Fibroblast of upper back skin (primary cell): ENCODE results near the gene PRAMEF9.
"Not testable (repeated sequence)": the region's sequence is repeated elsewhere in the genome, so short reads cannot be mapped to it uniquely, and the experiment has no call there.

Source experiments
- DNase-seq: peaks from one replicate; pipeline ENCODE4 v3.0.0-alpha.2; 2013

PRAMEF9 gene

DNA sequence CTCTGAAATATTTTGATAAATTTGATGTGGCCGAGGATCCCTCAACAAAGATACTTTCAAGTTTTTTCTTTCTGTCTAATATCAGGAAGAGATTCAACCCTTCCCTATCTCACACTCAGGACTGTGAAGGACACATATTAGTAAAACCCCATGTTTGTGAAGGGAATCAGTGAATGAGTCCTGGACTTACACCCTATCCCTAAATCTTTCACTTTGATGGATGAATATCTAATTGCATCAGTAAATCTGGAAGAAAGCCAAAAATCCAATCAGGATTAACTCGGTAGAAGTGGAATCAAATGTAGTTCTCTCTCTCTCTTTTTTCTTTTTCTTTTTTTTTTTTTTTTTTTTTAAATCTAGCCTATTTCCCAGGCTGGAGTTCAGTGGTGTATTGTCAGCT, at the start of gene PRAMEF9:
PRAMEF9 (plus strand) TSS at position 301 of the 400 bp plus-strand sequence. CDS start 3,433 bp downstream, outside the sequence.
- not testable (repeated sequence) for DNase-seq

DNA sequence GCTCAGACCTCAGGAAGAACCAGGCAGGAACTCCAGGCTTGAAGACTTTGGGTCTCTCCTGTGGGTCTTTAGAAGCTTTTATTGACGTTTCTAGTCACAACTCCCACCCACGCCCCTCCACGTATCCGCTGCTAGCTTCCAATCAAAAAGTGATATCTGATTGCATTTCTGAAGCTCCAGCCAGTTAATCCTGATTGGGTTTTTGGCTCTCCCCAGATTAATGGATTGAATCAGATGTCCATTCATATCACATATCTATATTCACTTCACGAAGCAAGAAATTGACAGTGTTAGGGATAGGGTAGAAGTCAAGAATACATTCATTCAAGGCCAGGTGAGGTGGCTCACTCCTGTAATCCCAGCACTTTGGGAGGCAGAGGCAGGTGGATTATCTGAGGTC, 15.7 kb upstream of the PRAMEF9 start, which contains the start of gene PRAMEF26:
PRAMEF26 (minus strand) TSS at position 101 of the 400 bp plus-strand sequence. CDS start 2,914 bp downstream, outside the sequence.
- DNase-seq: not testable (repeated sequence)

DNA sequence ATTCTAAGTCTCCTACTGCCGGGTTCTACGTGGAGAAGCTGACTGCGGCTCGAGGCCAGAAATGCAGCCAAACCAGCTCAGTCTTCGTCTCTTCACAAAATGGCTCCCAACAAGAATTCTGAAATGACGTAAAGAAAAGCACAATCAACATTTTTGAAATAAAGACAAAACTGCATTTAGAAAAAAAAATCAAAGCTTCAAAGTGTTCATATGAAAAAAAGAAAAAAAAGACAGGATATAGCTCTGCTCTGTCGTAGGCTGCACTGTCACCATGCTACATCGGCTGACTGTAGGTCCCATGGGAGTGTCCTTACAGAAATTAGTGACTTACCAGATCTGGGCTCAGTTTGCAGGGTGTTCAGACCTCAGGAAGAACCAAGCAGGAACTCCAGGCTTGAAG, 6.1 kb upstream of the PRAMEF9 start, which contains the start of gene HNRNPCL4:
HNRNPCL4 (minus strand) TSS at position 101 of the 400 bp plus-strand sequence. CDS start 164 bp downstream, outside the sequence.
- not testable (repeated sequence) for DNase-seq

DNA sequence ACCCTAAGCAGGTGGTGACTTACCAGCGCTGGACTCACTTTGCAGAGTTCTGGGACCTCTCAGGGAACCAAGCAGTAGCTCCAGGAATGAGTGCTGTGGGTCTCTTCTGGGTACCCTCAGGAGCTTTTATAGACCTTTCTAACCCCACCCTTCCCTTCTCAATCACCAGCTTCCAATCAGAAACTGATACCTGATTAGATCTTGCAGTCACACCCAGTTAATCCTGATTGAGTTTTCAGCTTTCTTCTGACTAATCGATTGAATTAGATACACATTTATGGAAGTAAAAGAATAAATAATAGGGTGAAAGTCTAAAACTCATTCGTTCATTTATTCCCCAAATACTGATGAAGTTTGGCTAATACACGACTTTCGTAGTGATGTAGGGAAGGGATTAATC, 29.7 kb downstream of the PRAMEF9 start, which contains the start of gene PRAMEF13:
PRAMEF13 (minus strand) TSS at position 101 of the 400 bp plus-strand sequence. CDS start 1,820 bp downstream, outside the sequence.
- DNase-seq: not testable (repeated sequence)

DNA sequence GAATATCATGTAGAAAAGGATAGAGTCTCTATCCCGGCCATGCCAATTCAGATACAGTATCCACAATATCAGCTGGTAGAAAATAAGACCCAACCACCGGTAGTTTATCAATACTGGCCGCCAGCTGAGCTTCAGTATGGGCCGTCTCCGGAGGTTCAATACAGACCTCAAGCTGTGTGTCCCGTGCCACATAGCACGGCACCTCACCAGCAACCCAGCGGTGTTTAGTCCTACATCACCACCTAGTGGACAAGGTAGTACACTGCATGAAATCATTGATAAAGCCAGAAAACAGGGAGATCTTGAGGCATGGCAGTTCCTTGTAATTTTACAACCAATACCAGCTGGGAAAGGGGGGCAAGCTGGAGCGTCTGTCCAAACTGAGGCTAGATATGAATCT, 37.1 kb downstream of the PRAMEF9 start:
- not testable (repeated sequence) for DNase-seq

DNA sequence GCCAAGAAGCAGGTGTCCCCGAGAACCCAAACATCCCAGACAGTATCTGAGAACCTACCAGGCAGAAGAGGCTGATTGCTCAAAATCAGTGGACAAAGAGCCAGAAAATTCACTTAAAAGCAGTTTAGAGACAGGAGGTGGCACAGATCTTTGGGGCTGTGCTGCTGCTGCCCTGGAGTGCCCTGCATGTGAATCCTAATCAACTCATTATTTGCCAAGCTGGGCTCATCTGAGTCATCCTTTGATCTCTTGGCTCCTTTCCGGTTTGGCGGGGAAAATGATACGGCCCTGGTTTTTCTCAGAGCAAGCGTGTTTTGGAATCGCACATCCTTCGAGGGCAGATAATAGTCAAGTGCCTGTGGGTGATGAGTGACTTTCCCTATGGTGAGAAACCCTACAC, 45.0 kb downstream of the PRAMEF9 start:
- not testable (repeated sequence) for DNase-seq

DNA sequence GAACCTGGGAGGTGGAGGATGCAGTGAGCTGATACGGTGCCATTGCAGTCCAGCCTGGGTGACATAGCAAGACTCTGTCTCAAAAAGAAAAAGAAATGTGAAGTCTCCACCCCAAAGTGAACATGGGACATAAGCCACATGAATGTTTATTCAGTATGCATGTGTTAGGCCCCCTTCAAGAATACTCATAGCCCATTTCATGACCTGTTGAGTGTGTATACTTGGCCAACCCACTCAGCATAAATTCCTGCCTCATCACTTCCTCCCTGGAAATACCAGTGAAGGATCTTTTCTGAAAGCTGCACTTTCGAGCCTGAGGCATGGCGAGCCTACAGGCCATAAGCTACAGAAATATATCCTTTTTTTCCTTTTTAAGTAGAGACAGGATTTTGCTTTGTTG, 47.6 kb downstream of the PRAMEF9 start:
- DNase-seq: not testable (repeated sequence)

DNA sequence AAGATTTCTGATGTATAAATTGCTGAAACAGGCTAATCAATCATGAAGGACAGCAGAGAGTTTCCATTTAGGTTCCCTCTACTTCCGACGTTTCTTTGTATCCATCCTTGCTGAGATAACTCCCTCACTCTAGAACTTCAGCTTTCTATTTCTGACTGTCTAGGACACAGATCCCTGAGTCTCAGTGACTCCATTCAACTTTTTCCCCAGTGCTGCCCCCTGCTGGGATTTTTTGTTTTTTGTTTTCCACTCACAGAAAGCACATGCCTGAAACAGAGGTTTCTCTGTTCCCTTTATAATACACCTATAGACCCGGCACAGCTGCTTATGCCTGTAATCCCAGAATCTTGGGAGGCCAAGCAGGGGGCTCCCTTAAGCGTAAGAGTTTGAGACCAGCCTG, 51.1 kb downstream of the PRAMEF9 start:
- not testable (repeated sequence) for DNase-seq

DNA sequence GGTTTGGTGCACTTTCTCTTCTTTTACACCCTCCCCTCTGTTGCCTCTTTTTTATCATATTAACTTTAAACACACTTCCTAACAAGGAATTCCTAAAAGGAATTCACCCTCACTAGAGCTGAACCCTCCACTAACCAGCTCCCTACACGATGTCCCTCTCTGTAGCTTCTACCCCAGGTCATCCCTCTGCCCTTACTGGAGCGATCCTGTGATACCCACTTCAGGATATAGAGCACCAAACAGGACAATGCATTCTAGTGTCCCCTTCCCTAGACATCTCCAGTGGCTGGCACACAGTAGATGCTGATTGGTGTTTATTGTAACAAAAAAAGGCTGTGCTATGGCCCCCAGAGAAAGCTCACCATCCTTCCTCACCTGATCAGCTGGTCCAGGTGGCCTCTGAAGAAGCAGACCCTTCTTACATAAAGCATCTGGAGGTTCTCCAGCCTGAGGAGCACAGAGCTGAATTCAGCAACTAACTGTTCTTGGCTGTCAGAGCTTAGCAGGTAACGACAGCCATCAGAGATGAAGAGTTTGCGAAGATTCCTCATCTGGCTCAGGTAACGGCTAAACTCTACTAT, 52.9 kb downstream of the PRAMEF9 start:
- DNase-seq: no peak

DNA sequence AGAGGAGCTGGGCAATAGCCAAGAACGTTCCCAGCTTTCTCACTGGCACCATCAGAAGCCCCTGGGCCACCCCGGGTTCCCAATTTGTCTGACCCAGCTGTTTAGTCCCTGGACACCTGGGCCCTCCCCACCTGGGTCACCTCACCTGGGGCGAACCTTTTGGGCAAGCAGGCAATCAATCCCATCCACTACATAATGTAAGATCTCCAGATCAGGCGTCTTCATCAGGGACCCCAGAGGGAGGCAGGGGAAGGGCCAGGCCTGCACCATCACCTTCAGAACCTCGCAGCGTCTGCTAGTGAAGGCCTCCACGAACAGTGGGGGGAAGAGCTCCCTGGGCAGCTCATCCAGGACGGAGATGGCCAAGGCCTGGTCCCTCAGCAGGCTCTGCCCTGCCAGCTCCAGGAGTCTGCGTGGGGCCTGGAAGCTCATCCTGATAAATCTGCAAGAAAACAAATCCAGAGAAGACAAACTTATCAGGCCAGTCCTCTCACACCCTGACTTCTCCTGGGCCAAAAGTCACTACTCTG, 54.1 kb downstream of the PRAMEF9 start, which contains the start of gene PRAMEF18:
PRAMEF18 (minus strand) TSS at position 480 of the 530 bp plus-strand sequence; CDS start at position 432, 48 bp downstream.
- not testable (repeated sequence) for DNase-seq

DNA sequence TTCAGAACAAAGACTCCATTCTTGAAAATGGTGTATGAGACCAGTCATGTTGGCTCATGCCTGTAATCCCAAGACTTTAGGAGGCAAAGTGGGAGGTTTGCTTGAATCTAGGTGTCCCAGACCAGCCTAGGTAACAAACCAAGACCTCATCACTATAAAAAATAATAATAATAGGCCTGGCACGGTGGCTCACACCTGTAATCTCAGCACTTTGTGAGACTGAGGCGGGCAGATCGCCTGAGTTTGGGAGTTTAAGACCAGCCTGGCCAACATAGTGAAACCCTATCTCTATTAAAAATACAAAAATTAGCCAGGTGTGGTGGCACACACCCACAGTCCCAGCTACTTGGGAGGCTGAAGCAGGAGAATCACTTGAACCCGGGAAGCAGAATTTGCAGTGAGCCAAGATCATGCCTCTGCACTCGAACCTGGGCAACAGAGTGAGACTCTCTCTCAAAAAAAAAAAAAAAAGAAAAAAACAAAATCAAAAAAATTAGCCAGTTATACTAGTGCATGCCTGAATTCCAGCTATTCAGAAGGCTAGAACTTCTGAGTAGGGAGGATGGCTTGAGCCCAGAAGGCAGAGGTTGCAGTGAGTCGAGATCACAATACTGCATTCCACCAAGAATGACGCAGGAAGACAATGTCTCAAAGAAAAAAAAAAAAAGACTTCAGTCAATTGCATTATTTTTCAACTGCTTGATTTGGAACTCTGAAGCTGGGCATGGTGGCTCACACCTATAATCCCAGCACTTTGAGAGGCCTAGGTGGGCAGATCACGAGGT, 55.8 kb downstream of the PRAMEF9 start:
- DNase-seq: not testable (repeated sequence)

DNA sequence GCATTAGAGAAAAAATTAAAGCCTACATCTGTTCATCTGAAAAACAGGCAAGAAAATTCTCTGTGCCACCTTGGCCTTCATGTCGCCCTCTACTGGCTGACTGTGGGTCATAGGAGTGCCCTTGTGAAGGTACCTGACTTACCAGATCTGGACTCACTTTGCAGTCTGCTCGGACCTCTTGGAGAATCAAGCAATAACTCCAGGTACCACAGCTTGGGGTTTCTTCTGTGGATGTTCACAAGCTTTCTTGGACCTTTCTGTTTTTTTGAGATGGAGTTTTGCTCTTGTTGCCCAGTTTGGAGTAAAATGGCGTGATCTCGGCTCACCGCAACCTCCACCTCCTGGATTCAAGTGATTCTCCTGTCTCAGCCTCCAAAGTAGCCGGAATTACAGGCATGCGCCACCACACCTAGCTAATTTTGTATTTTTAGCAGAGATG, 56.7 kb downstream of the PRAMEF9 start:
- no peak for DNase-seq
